Fibroblast of lung (primary cell): ENCODE measurements around the gene NCF4. TPM values are rescaled to one million over a fixed set of nuclear protein-coding genes. Genes with fewer than 3 reads are reported as not detected.

Source experiments
- polyA plus RNA-seq, 2 donors: library from polyadenylated mRNA; depleted of rRNA in 1 of 2; stranded (reverse) in 1 of 2; unstranded in 1 of 2; fragments of >200 nt; gene quantifications; 2 replicates each; pipeline ENCODE4 v1.2.1, GENCODE V29; 2011 to 2012; ENCODE audit warnings: missing spikeins in 1 of 2
- total RNA-seq: library from RNA; depleted of rRNA; stranded (reverse); fragments of >200 nt; gene quantifications from 2 replicates; pipeline ENCODE4 v1.2.1, GENCODE V29; 2014

The NCF4 gene
- total and polyA plus RNA-seq, 2 donors (not counting 1 experiment from before 2014, with no cell fraction given), result not detected

Other genes starting within 250 kb of the NCF4 start
- not detected in 2 replicates for gene CACNG2, start 157.3 kb upstream of the NCF4 start, total RNA-seq
- gene CACNG2, start 157.3 kb upstream of the NCF4 start, polyA plus RNA-seq, result not detected in 2 replicates
- 16.2 and 19.0 TPM in 2 replicates for gene IFT27, start 84.9 kb upstream of the NCF4 start, total RNA-seq
- gene IFT27, start 84.9 kb upstream of the NCF4 start, polyA plus RNA-seq, result 12.3 and 14.1 TPM in 2 replicates
- not detected in 2 replicates for gene PVALB, start 44.0 kb upstream of the NCF4 start, total RNA-seq
- not detected in 2 replicates for gene PVALB, start 44.0 kb upstream of the NCF4 start, polyA plus RNA-seq
- gene CSF2RB, start 52.6 kb downstream of the NCF4 start, total RNA-seq, result not detected in 2 replicates
- not detected in 2 replicates for gene CSF2RB, start 52.6 kb downstream of the NCF4 start, polyA plus RNA-seq
- gene TST, start 158.4 kb downstream of the NCF4 start, total RNA-seq, result 21.6 and 25.4 TPM in 2 replicates
- gene TST, start 158.4 kb downstream of the NCF4 start, polyA plus RNA-seq, result 11.7 and 12.7 TPM in 2 replicates
- 51.5 and 76.8 TPM in 2 replicates for gene MPST, start 158.7 kb downstream of the NCF4 start, total RNA-seq
- 13.5 and 14.8 TPM in 2 replicates for gene MPST, start 158.7 kb downstream of the NCF4 start, polyA plus RNA-seq
- gene KCTD17, start 190.7 kb downstream of the NCF4 start, total RNA-seq, result 19.3 and 19.5 TPM in 2 replicates
- 10.6 and 19.2 TPM in 2 replicates for gene KCTD17, start 190.7 kb downstream of the NCF4 start, polyA plus RNA-seq
- not detected in 2 replicates for gene TMPRSS6, start 248.7 kb downstream of the NCF4 start, total RNA-seq
- gene TMPRSS6, start 248.7 kb downstream of the NCF4 start, polyA plus RNA-seq, result not detected in 2 replicates